DMS53 (cell line): Measurements from ENCODE around the gene ADNP2.

Experiments
- DNase-seq: peaks from one replicate; lab custom pipeline; 2025; lab: John Stamatoyannopoulos, UW

Gene ADNP2

GRCh38 chr18:80188643-80189530 lies 79.8 kb downstream of the ADNP2 start:
- DNase-seq = no peak

GRCh38 chr18:80189531-80189865 lies 80.4 kb downstream of the ADNP2 start:
- DNase-seq = no peak
